CD4-positive, alpha-beta T cell (primary cell): ENCODE measurements around the gene DNM1. TPM values are rescaled to one million over a fixed set of nuclear protein-coding genes. Genes with fewer than 3 reads are reported as not detected.
A peak's percentile ranks its signal among the peaks of the same experiment; 100 is the strongest.

ENCODE experiments used
- ATAC-seq: fragments of 200-7000 bp; cut with Tn5 transposase; one replicate; pipeline ENCODE4 v1.10.0; 2022; ENCODE audit warnings: mild to moderate bottlenecking; ENCODE audit not compliant: poor library complexity
- CTCF ChIA-PET: fragments of 350-600 bp; sonication (Branson Sonifier 250); formaldehyde crosslinking; loops from one replicate; lab custom pipeline; 2021; ENCODE audit warnings: antibody characterized with exemption, inconsistent platforms; lab: Charles Lee
- POLR2A ChIA-PET: fragments of 350-600 bp; sonication (Branson Sonifier 250); formaldehyde crosslinking; loops from one replicate; lab custom pipeline; 2021; ENCODE audit warnings: antibody characterized with exemption, inconsistent platforms; lab: Charles Lee
- DNase-seq, 14 experiments: peaks; one replicate each; pipeline ENCODE4 v3.0.0-alpha.2; 2013 to 2020; ENCODE audit warnings: mixed read lengths in 2 of 14
- H3K27ac ChIP-seq, 2 donors: one replicate each; pipeline versions ENCODE4 v1.5.1 to v1.7.0; 2013; ENCODE audit warnings: low read length in 2 of 2, low read depth in 1 of 2, mild to moderate bottlenecking in 1 of 2
- H3K27me3 ChIP-seq, 2 experiments: 1 replicate in 1 of 2; 2 replicates in 1 of 2; pipeline versions ENCODE4 v1.6.1 to v1.7.0; 2013; ENCODE audit warnings: low read length in 2 of 2, control low read depth in 1 of 2, mild to moderate bottlenecking in 1 of 2, moderate library complexity in 1 of 2; ENCODE audit not compliant: insufficient read depth in 2 of 2, control insufficient read depth in 1 of 2
- H3K36me3 ChIP-seq: one replicate; pipeline ENCODE4 v1.6.1; 2013; ENCODE audit warnings: low read length, control low read depth; ENCODE audit not compliant: insufficient read depth
- H3K4me1 ChIP-seq: one replicate; pipeline ENCODE4 v1.6.1; 2013; ENCODE audit warnings: low read length, control low read depth; ENCODE audit not compliant: insufficient read depth
- H3K4me3 ChIP-seq: one replicate; pipeline ENCODE4 v1.5.1; 2013; ENCODE audit warnings: mild to moderate bottlenecking, low read length, moderate library complexity
- H3K9me3 ChIP-seq, 2 experiments: 1 replicate in 1 of 2; 2 replicates in 1 of 2; pipeline versions ENCODE4 v1.6.1 to v1.7.0; 2013; ENCODE audit warnings: low read length in 2 of 2, mild to moderate bottlenecking in 2 of 2, control low read depth in 1 of 2, moderate library complexity in 1 of 2; ENCODE audit not compliant: control insufficient read depth in 1 of 2, insufficient read depth in 1 of 2
- H3K27ac Mint-ChIP-seq: one replicate; pipeline ENCODE4 v1.8.0; 2020; ENCODE audit warnings: mixed read lengths
- H3K27me3 Mint-ChIP-seq: one replicate; pipeline ENCODE4 v1.8.0; 2021; ENCODE audit warnings: mixed read lengths
- H3K36me3 Mint-ChIP-seq: one replicate; pipeline ENCODE4 v1.8.0; 2021; ENCODE audit warnings: low read depth, mixed read lengths
- H3K4me1 Mint-ChIP-seq: one replicate; pipeline ENCODE4 v1.8.0; 2021; ENCODE audit warnings: low read depth, mixed read lengths
- H3K4me3 Mint-ChIP-seq: one replicate; pipeline ENCODE4 v1.8.0; 2020; ENCODE audit warnings: mild to moderate bottlenecking, mixed read lengths
- H3K9me3 Mint-ChIP-seq: one replicate; pipeline ENCODE4 v1.8.0; 2020; ENCODE audit warnings: mixed read lengths
- intact Hi-C, 2 experiments: fragments of 100-400 bp; cut with DNase I in 1 of 2; cut with micrococcal nuclease in 1 of 2; formaldehyde crosslinking; loops; one replicate each; pipeline versions ENCODE4 v1.15.1 to v1.9.0; 2023 to 2025; cut with DNase I, micrococcal nuclease
- total RNA-seq, 174 experiments: library from RNA in 2 of 174; stranded (reverse) in 2 of 174; gene quantifications; one replicate each; pipeline ENCODE4 v1.2.3 and lab custom pipeline; 2021 to 2026
- TF ChIP-seq, protein P1 (sequence below): fragments of 200-600 bp; IDR thresholded peaks from one replicate; pipeline ENCODE4 v1.8.0; 2022; ENCODE audit warnings: antibody characterized with exemption, mild to moderate bottlenecking

The DNM1 gene
- total RNA-seq, 2 experiments from 2014 or later: 1.8 to 2.5 TPM

DNA sequence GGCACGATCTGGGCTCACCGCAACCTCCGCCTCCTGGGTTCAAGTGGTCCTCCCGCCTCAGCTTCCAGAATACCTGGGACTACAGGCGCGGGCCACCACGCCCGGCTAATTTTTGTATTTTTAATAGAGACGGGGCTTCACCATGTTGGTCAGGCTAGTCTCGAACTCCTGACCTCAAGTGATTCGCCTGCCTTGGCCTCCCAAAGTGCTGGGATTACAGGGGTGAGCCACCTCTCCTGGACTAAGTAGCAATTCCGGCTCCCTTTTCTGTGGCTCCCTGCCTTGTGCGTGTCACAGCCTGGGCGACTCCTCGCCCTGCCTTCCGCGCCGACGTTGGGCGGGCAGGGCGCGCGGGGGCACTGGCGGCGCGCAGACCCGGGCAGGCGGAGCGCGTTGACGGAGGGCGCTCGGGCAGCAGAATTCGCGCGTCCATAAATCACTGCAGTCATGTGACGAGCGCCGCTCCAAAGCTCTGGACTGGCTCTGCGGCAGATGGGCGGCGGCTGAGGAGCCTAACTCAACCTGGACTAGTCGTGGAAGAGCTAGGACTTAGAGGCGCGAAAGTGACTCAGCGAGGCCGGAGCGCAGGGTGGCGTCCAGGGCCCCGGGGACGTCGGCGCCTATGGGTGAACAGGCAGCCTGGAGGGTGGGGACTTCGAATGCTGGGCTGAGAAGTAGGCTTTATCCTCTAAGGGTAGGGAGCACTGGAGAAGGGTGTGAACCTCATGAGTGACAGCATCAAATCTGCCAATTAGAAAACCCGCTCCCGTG is 10.4 kb upstream of the DNM1 start:
- intact Hi-C loops: loop anchor here (5.0 to 10.0 kb wide), 3 partner anchors 62 to 390 kb away; partner anchors contain the start of genes COQ4 (in 1 of the 2), FPGS (in 1 of the 2) and TRUB2 (in 1 of the 2)
- Histone ChIP-seq H3K36me3 (peaks cover 13% of the 10 kb centered on the region), H3K9me3 (peaks cover 0 to 5% of the 10 kb centered on the region in 2 experiments), H3K27me3 (peaks cover 0 to 4% of the 10 kb centered on the region in 2 experiments), H3K27ac (no peak overlapping the region), H3K4me1 (peaks cover 24% of the 10 kb centered on the region), H3K4me3 (no peak overlapping the region)
- Mint-ChIP-seq H3K36me3 (peaks cover 26% of the 10 kb centered on the region), H3K27me3 (no peaks in the 10 kb centered on the region), H3K9me3 (no peaks in the 10 kb centered on the region), H3K4me1 (peaks cover 25% of the 10 kb centered on the region), H3K27ac (peak overlapping the region; percentile 54), H3K4me3 (peak overlapping the region; percentile 66)
- CTCF ChIA-PET: interaction anchor here (0.7 to 1.8 kb wide), 3 partner anchors 11 to 86 kb away, joined by 3 to 4 read pairs (median 3); partner anchors contain the start of gene DNM1
- POLR2A ChIA-PET: interaction anchor here (0.9 kb wide), 3 partner anchors 11 to 32 kb away, joined by 3 read pairs; no protein-coding TSS in a partner anchor
- DNase-seq (peak in 7 of 14 experiments; percentile 18 to 69 (median 49)), ATAC-seq (peak; percentile 65)
- TF ChIP-seq, protein P1, sequence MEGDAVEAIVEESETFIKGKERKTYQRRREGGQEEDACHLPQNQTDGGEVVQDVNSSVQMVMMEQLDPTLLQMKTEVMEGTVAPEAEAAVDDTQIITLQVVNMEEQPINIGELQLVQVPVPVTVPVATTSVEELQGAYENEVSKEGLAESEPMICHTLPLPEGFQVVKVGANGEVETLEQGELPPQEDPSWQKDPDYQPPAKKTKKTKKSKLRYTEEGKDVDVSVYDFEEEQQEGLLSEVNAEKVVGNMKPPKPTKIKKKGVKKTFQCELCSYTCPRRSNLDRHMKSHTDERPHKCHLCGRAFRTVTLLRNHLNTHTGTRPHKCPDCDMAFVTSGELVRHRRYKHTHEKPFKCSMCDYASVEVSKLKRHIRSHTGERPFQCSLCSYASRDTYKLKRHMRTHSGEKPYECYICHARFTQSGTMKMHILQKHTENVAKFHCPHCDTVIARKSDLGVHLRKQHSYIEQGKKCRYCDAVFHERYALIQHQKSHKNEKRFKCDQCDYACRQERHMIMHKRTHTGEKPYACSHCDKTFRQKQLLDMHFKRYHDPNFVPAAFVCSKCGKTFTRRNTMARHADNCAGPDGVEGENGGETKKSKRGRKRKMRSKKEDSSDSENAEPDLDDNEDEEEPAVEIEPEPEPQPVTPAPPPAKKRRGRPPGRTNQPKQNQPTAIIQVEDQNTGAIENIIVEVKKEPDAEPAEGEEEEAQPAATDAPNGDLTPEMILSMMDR: peak; percentile 43

DNA sequence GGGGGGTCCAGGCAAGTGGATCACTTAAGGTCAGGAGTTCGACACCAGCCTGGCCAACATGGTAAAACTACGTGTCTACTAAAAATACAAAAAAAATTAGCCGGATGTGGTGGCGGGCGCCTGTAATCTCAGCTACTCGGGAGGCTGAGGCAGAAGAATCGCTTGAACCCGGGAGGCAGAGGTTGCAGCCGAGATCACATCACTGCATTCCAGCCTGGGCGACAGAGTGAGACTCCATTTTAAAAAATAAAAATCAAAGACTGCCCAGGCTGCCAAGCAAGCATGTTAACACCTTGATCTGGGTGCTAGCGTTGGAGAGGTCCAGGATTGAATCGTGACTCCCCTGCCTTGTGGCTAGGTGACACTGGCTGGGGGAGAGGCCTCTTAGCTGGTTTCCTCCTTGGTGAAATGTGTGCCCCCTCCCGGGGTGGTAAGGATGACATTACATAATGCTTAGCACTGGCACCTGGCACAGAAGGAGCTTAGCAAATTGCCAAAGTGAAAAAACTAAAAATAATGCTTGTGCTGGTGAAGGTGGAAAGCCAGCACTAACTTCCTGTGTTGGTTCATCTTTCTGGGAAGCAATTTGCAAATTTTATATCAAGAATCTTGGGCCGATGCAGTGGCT is 9.6 kb upstream of the DNM1 start:
- Histone ChIP-seq H3K4me1 (peaks cover 21% of the 10 kb centered on the region), H3K9me3 (peaks cover 0 to 5% of the 10 kb centered on the region in 2 experiments), H3K27ac (no peak overlapping the region), H3K27me3 (peaks cover 0 to 4% of the 10 kb centered on the region in 2 experiments), H3K4me3 (no peak overlapping the region), H3K36me3 (peaks cover 6% of the 10 kb centered on the region)
- ChIA-PET CTCF (interaction anchor here (1.3 to 1.8 kb wide), 2 partner anchors 10 to 57 kb away, joined by 3 to 4 read pairs; partner anchors contain the start of gene DNM1), POLR2A (interaction anchor here (0.7 to 0.9 kb wide), 2 partner anchors 26 to 34 kb away, joined by 3 to 4 read pairs; no protein-coding TSS in a partner anchor)
- intact Hi-C loops: loop anchor here (5.0 to 10.0 kb wide), 3 partner anchors 61 to 391 kb away; partner anchors contain the start of genes COQ4 (in 1 of the 2), FPGS (in 1 of the 2) and TRUB2 (in 1 of the 2)
- H3K4me3 Mint-ChIP-seq: peak overlapping the region; percentile 77
- peak overlapping the region; percentile 54 for H3K27ac Mint-ChIP-seq
- no peaks in the 10 kb centered on the region for H3K9me3 Mint-ChIP-seq
- DNase-seq (no peak), ATAC-seq (no peak)
- peaks cover 19% of the 10 kb centered on the region for H3K36me3 Mint-ChIP-seq
- H3K4me1 Mint-ChIP-seq: peaks cover 19% of the 10 kb centered on the region
- no peaks in the 10 kb centered on the region for H3K27me3 Mint-ChIP-seq
- TF ChIP-seq, protein P1: no peak
